Endothelial cell of umbilical vein (primary cell): ENCODE measurements around the gene FTCDNL1. TPM values are rescaled to one million over a fixed set of nuclear protein-coding genes. Genes with fewer than 3 reads are reported as not detected.

Experiments
- BruUV-seq: library from RNA; stranded (reverse); fragments of 400-500 nt; replicated peaks from 2 replicates; lab custom pipeline; 2021; lab: Mats Ljungman, UMichigan
- CTCF ChIA-PET: fragments of 300-600, 350-600 bp; sonication (Branson Sonifier 250); formaldehyde crosslinking; loops from one replicate; lab custom pipeline; 2021; ENCODE audit warnings: antibody characterized with exemption, inconsistent platforms; lab: Charles Lee
- POLR2A ChIA-PET: fragments of 300-600, 350-600 bp; sonication (Branson Sonifier 250); formaldehyde crosslinking; loops from one replicate; lab custom pipeline; 2021; ENCODE audit warnings: antibody characterized with exemption, inconsistent platforms; lab: Charles Lee
- DNase-seq: peaks from one replicate; pipeline ENCODE4 v3.0.0-alpha.2; 2011; ENCODE audit warnings: low read depth, low spot score
- FAIRE-seq: peaks from 2 replicates; lab custom pipeline; 2011; peaks lifted over from hg19 to GRCh38; lab: Jason Lieb, UNC
- H2AFZ ChIP-seq: 2 replicates; pipeline ENCODE4 v1.6.0; 2012; ENCODE audit warnings: low read depth, low read length, control low read depth, inconsistent platforms
- H3K27ac ChIP-seq: 2 replicates; pipeline ENCODE4 v1.5.1; 2011; ENCODE audit warnings: low read depth, mild to moderate bottlenecking, control low read depth, low read length, moderate library complexity; ENCODE audit not compliant: insufficient read depth
- H3K27me3 ChIP-seq, 2 experiments: 2 replicates each; pipeline versions ENCODE4 v1.6.0 to v1.6.1; 2011; ENCODE audit warnings: low read length in 2 of 2, mixed read lengths in 1 of 2; ENCODE audit not compliant: control insufficient read depth in 2 of 2, insufficient read depth in 2 of 2
- H3K36me3 ChIP-seq, 2 experiments: 2 replicates in 1 of 2; 3 replicates in 1 of 2; pipeline ENCODE4 v1.5.1; 2011; ENCODE audit warnings: low read length in 2 of 2, mild to moderate bottlenecking in 1 of 2, moderate library complexity in 1 of 2; ENCODE audit not compliant: control insufficient read depth in 2 of 2, insufficient read depth in 2 of 2; ENCODE audit errors: extremely low read depth in 1 of 2
- H3K4me1 ChIP-seq: 3 replicates; pipeline ENCODE4 v1.5.1; 2011; ENCODE audit warnings: mild to moderate bottlenecking, low read length; ENCODE audit not compliant: control insufficient read depth, insufficient read depth; ENCODE audit errors: extremely low read depth
- H3K4me2 ChIP-seq: 2 replicates; pipeline ENCODE4 v1.6.1; 2011; ENCODE audit warnings: low read length, control low read depth, mixed read lengths; ENCODE audit not compliant: insufficient read depth
- H3K4me3 ChIP-seq, 3 experiments: fragments of 200-600 bp in 1 of 3; sonication (generic), shearing (Covaris generic) in 1 of 3; replicated peaks in 1 of 3; 2 replicates each; pipeline ENCODE4 v1.5.1; 2011 to 2016; ENCODE audit warnings: control low read depth in 3 of 3, low read length in 3 of 3, mild to moderate bottlenecking in 2 of 3, inconsistent platforms in 1 of 3, low read depth in 1 of 3, moderate library complexity in 1 of 3; ENCODE audit not compliant: insufficient read depth in 1 of 3
- H3K79me2 ChIP-seq: 2 replicates; pipeline ENCODE4 v1.6.0; 2012; ENCODE audit warnings: low read length, inconsistent platforms; ENCODE audit not compliant: control insufficient read depth, insufficient read depth
- H3K9ac ChIP-seq: replicated peaks from 2 replicates; pipeline ENCODE3; 2011; ENCODE audit warnings: low read length, control low read depth; ENCODE audit not compliant: insufficient read depth; ENCODE audit errors: extremely low read depth
- H3K9me1 ChIP-seq: replicated peaks from 3 replicates; pipeline ENCODE4 v1.6.0; 2011; ENCODE audit warnings: mild to moderate bottlenecking, low read length; ENCODE audit not compliant: control insufficient read depth, insufficient read depth; ENCODE audit errors: extremely low read depth
- H3K9me3 ChIP-seq: replicated peaks from 2 replicates; pipeline ENCODE4 v1.5.1; 2012; ENCODE audit warnings: low read length, inconsistent platforms; ENCODE audit not compliant: control insufficient read depth, insufficient read depth
- H4K20me1 ChIP-seq: replicated peaks from 2 replicates; pipeline ENCODE3; 2011; ENCODE audit warnings: mild to moderate bottlenecking, low read length; ENCODE audit not compliant: control insufficient read depth, insufficient read depth; ENCODE audit errors: extremely low read depth
- CTCF ChIP-seq, 2 donors: IDR thresholded peaks; 1 replicate in 1 of 2; 2 replicates in 1 of 2; pipeline ENCODE4 v1.5.1; 2011; ENCODE audit warnings: low read length in 2 of 2, mild to moderate bottlenecking in 2 of 2, moderate library complexity in 2 of 2, control low read depth in 1 of 2, inconsistent platforms in 1 of 2, low read depth in 1 of 2; ENCODE audit not compliant: insufficient read depth in 1 of 2; ENCODE audit errors: extremely low read depth in 1 of 2
- EZH2 ChIP-seq: IDR thresholded peaks from 2 replicates; pipeline ENCODE4 v1.6.1; 2012; ENCODE audit warnings: borderline replicate concordance, low read depth, mild to moderate bottlenecking, moderate library complexity, low read length, inconsistent platforms; ENCODE audit not compliant: severe bottlenecking
- GATA2 ChIP-seq: IDR thresholded peaks from 2 replicates; pipeline ENCODE4 v1.7.0; 2011; ENCODE audit warnings: low read depth, mild to moderate bottlenecking, moderate library complexity, mixed read lengths, low read length; ENCODE audit not compliant: insufficient read length, insufficient read depth
- JUN ChIP-seq: IDR thresholded peaks from 2 replicates; pipeline ENCODE4 v1.6.1; 2011; ENCODE audit warnings: borderline replicate concordance, low read depth; ENCODE audit not compliant: insufficient read length, insufficient read depth
- MYC ChIP-seq: IDR thresholded peaks from one replicate; pipeline ENCODE4 v1.6.1; 2011; ENCODE audit warnings: mild to moderate bottlenecking, low read depth, low read length
- POLR2AphosphoS5 ChIP-seq: IDR thresholded peaks from 2 replicates; pipeline ENCODE4 v1.6.1; 2012; ENCODE audit warnings: low read depth, mild to moderate bottlenecking, control low read depth, low read length, moderate library complexity; ENCODE audit not compliant: insufficient read depth
- dilution Hi-C: fragments of 300-500 bp; cut with MboI; formaldehyde crosslinking; loops from one replicate; pipeline ENCODE4 v1.15.0; 2019; ENCODE audit warnings: low sequenced_read_pairs; ENCODE audit not compliant: extremely low pct_ligation_motif_present
- intact Hi-C: fragments of 100-400 bp; cut with micrococcal nuclease; formaldehyde crosslinking; loops from one replicate; pipeline ENCODE4 v1.10.0; 2022
- polyA plus RNA-seq, 4 experiments: library from polyadenylated mRNA; depleted of rRNA in 3 of 4; stranded (reverse) in 3 of 4; unstranded in 1 of 4; fragments of >200 nt; gene quantifications; 2 replicates each; pipeline versions ENCODE4 v1.2.1 to v1.2.3, GENCODE V29; 2011 to 2012; ENCODE audit warnings: missing spikeins in 1 of 4
- total RNA-seq: library from RNA; stranded (reverse); gene quantifications from 2 replicates; pipeline ENCODE4 v1.2.3, GENCODE V29; 2021

Gene FTCDNL1
- total and polyA plus RNA-seq, 2 donors (not counting 3 experiments of a cell fraction or from before 2014, with no cell fraction given) = 0.19 to 0.27 TPM

- DNase-seq (no peak), FAIRE-seq (no peak)
- H3K79me2 ChIP-seq = no peaks in the 10 kb centered on the region
- no peaks in the 10 kb centered on the region for H3K27me3 ChIP-seq
- no peaks in the 10 kb centered on the region for H3K9me3 ChIP-seq
- dilution Hi-C loops = no loop called here
- TF ChIP-seq EZH2 = no peak
- no peak for TF ChIP-seq CTCF (IDR thresholded peaks at IDR 0.05; ENCODE audit: extremely low read depth in 1 of 2, insufficient read depth in 1 of 2, low read depth in 1 of 2, low read length in 2 of 2)
- TF ChIP-seq JUN = no peak
- TF ChIP-seq MYC = no peak
- no peak for TF ChIP-seq GATA2
- TF ChIP-seq POLR2AphosphoS5 = no peak
- no peaks in the 10 kb centered on the region for H4K20me1 ChIP-seq
- intact Hi-C loops = no loop called here
- no peaks in the 10 kb centered on the region for H3K9me1 ChIP-seq
- CTCF ChIA-PET = no interaction called here
- no peaks in the 10 kb centered on the region for H3K36me3 ChIP-seq
- H3K4me3 ChIP-seq = no peak overlapping the region
- H3K27ac ChIP-seq = no peak overlapping the region
- POLR2A ChIA-PET = no interaction called here
- H3K9ac ChIP-seq = no peak overlapping the region
- no peak overlapping the region for H2AFZ ChIP-seq
- no TSS peak for BruUV-seq
- no peaks in the 10 kb centered on the region for H3K4me1 ChIP-seq
- no peak overlapping the region for H3K4me2 ChIP-seq
Measured at GRCh38 chr2:199717587-199717907, 133.4 kb downstream of the FTCDNL1 start.
